Measurements from ENCODE around the gene NOP53. TPM values are rescaled to one million over a fixed set of nuclear protein-coding genes. Genes with fewer than 3 reads are reported as not detected.
A peak's percentile ranks its signal among the peaks of the same experiment; 100 is the strongest.
"Not testable (repeated sequence)": the region's sequence is repeated elsewhere in the genome, so short reads cannot be mapped to it uniquely, and the experiment has no call there.

Gene NOP53
- total and polyA plus RNA-seq, 2 of the 4 experiments (the other 2 are of a cell fraction), result 59.5 to 83.2 TPM

- Histone ChIP-seq H3K27me3 (ENCODE audit: control insufficient read depth, insufficient read depth, low read length) (no peaks in the 10 kb centered on the region), H2AK9ac (replicated peaks; ENCODE audit: low read depth, low read length, poor library complexity) (no peak overlapping the region), H3K23ac (ENCODE audit: low read depth, low read length) (no peak overlapping the region; the same call in 1 of the 2 replicates), H2AK5ac (ENCODE audit: low read depth, low read length) (peak overlapping the region; percentile 80; the same call in 1 of the 2 replicates), H3K14ac (replicated peaks; ENCODE audit: low read depth, low read length) (peak overlapping the region; percentile 81), H2BK5ac (ENCODE audit: low read depth, low read length, poor library complexity, severe bottlenecking) (peak overlapping the region; percentile 69), H3K36me3 (ENCODE audit: control insufficient read depth, insufficient read depth, low read length) (peaks cover 70% of the 10 kb centered on the region), H2BK20ac (ENCODE audit: low read depth, low read length) (0 out of 2 replicates have a peak overlapping the region, but pooled peaks have one; percentile 14), H3K79me1 (ENCODE audit: low read depth in 1 of 2, low read length in 2 of 2) (peaks cover 27 to 77% of the 10 kb centered on the region in 2 experiments), H4K8ac (ENCODE audit: low read depth in 2 of 2, low read length in 2 of 2) (peak overlapping the region; percentile 64 to 80; a peak in 2 of 4 replicates), H4K5ac (ENCODE audit: low read depth, low read length) (0 out of 2 replicates have a peak overlapping the region, but pooled peaks have one; percentile 22), H3K56ac (ENCODE audit: extremely low read depth, insufficient read depth, low read length) (0 out of 2 replicates have a peak overlapping the region, but pooled peaks have one; percentile 16), H3K4me2 (ENCODE audit: low read depth, low read length) (no peak overlapping the region), H2AFZ (replicated peaks; ENCODE audit: low read length, poor library complexity) (no peak overlapping the region), H2BK120ac (ENCODE audit: low read depth, low read length) (peak overlapping the region; percentile 53; the same call in 1 of the 2 replicates), H3K4me3 (ENCODE audit: insufficient read depth, low read depth, low read length) (no peak overlapping the region), H3K27ac (ENCODE audit: insufficient read depth, low read length) (peak overlapping the region; percentile 71; the same call in 1 of the 2 replicates), H4K91ac (ENCODE audit: insufficient read depth, low read depth, low read length) (peak overlapping the region; percentile 63; the same call in 1 of the 2 replicates), H3K4ac (ENCODE audit: low read depth, low read length) (peak overlapping the region; percentile 78), H4K20me1 (ENCODE audit: insufficient read depth, low read length) (peaks cover 45% of the 10 kb centered on the region), H3K9me1 (ENCODE audit: insufficient read depth, low read length) (peaks cover 34% of the 10 kb centered on the region), H2BK15ac (ENCODE audit: low read depth, low read length) (peak overlapping the region; percentile 4; the same call in 1 of the 3 replicates), H3K4me1 (ENCODE audit: control insufficient read depth, insufficient read depth, low read length) (peaks cover 32% of the 10 kb centered on the region), H3K9ac (ENCODE audit: low read depth, low read length) (no peak overlapping the region), H3K18ac (ENCODE audit: low read depth, low read length) (no peak overlapping the region), H3K9me3 (ENCODE audit: control insufficient read depth, insufficient read depth, low read length) (no peaks in the 10 kb centered on the region)
- intact Hi-C loops (cut with micrococcal nuclease) (no loop called here), in situ Hi-C loops (cut with MboI; ENCODE audit: low sequenced_read_pairs) (no loop called here), dilution Hi-C loops (cut with HindIII; ENCODE audit: low sequenced_read_pairs, unreplicated experiment) (no loop called here)
- TF ChIP-seq CEBPB (IDR thresholded peaks at IDR 0.05; ENCODE audit: low read depth, low read length) (peak; percentile 91), FOS (IDR thresholded peaks at IDR 0.05; ENCODE audit: low read depth, low read length) (no peak), MAZ (IDR thresholded peaks at IDR 0.05; ENCODE audit: borderline replicate concordance, low read depth, low read length) (peak; percentile 15; the same call in 1 of the 2 replicates)
- ChIA-PET CTCF (no interaction called here), POLR2A (ENCODE audit: unreplicated experiment) (no interaction called here)
- ATAC-seq (ENCODE audit: low read depth) (no peak; the same call in 1 of the 2 replicates), DNase-seq (peak; percentile 76)
- no TSS peak for BruUV-seq (replicated peaks)
- 61% methylated on average over 2 of the region's 4 CpGs; no CpG with 5 or more reads in 1 of the 2 experiments for WGBS, 2 experiments (ENCODE audit: extremely low coverage in 2 of 2, insufficient read length in 1 of 2)
Observed at GRCh38 chr19:47726467-47726866, 18.9 kb upstream of the NOP53 start.

- H2BK120ac ChIP-seq (ENCODE audit: low read depth, low read length), result peak overlapping the region; percentile 54
- H3K27ac ChIP-seq (ENCODE audit: insufficient read depth, low read length), result peak overlapping the region; percentile 19; the same call in 1 of the 2 replicates
- H3K56ac ChIP-seq (ENCODE audit: extremely low read depth, insufficient read depth, low read length); H3K4me3 ChIP-seq (ENCODE audit: insufficient read depth, low read depth, low read length); intact Hi-C loops (cut with micrococcal nuclease); dilution Hi-C loops (cut with HindIII; ENCODE audit: low sequenced_read_pairs, unreplicated experiment); POLR2A ChIA-PET (ENCODE audit: unreplicated experiment); H3K9ac ChIP-seq (ENCODE audit: low read depth, low read length); H3K9me3 ChIP-seq (ENCODE audit: control insufficient read depth, insufficient read depth, low read length); ATAC-seq (ENCODE audit: low read depth); H3K27me3 ChIP-seq (ENCODE audit: control insufficient read depth, insufficient read depth, low read length); BruUV-seq (replicated peaks); in situ Hi-C loops (cut with MboI; ENCODE audit: low sequenced_read_pairs); DNase-seq: not testable (repeated sequence)
- H3K18ac ChIP-seq (ENCODE audit: low read depth, low read length), result peak overlapping the region; percentile 28; the same call in 1 of the 2 replicates
- H3K36me3 ChIP-seq (ENCODE audit: control insufficient read depth, insufficient read depth, low read length), result peaks cover 71% of the 10 kb centered on the region
- H2BK5ac ChIP-seq (ENCODE audit: low read depth, low read length, poor library complexity, severe bottlenecking), result peak overlapping the region; percentile 74
- H4K91ac ChIP-seq (ENCODE audit: insufficient read depth, low read depth, low read length), result peak overlapping the region; percentile 73
- peak overlapping the region; percentile 89 for H3K4ac ChIP-seq (ENCODE audit: low read depth, low read length)
- peak overlapping the region in 1 of 2 experiments; percentile 75; a peak in 2 of 4 replicates for H4K8ac ChIP-seq (ENCODE audit: low read depth in 2 of 2, low read length in 2 of 2)
- H3K79me1 ChIP-seq (ENCODE audit: low read depth in 1 of 2, low read length in 2 of 2), result peaks cover 32 to 74% of the 10 kb centered on the region in 2 experiments
- H3K23ac ChIP-seq (ENCODE audit: low read depth, low read length), result peak overlapping the region; percentile 13; the same call in 1 of the 2 replicates
- H2BK15ac ChIP-seq (ENCODE audit: low read depth, low read length), result peak overlapping the region; percentile 78; the same call in 1 of the 3 replicates
- peaks cover 49% of the 10 kb centered on the region for H4K20me1 ChIP-seq (ENCODE audit: insufficient read depth, low read length)
- peak overlapping the region; percentile 84 for H2AK5ac ChIP-seq (ENCODE audit: low read depth, low read length)
- H4K5ac ChIP-seq (ENCODE audit: low read depth, low read length), result 0 out of 2 replicates have a peak overlapping the region, but pooled peaks have one; percentile 22
- peak overlapping the region; percentile 46 for H2AFZ ChIP-seq (replicated peaks; ENCODE audit: low read length, poor library complexity)
- H3K9me1 ChIP-seq (ENCODE audit: insufficient read depth, low read length), result peaks cover 32% of the 10 kb centered on the region
- H3K4me1 ChIP-seq (ENCODE audit: control insufficient read depth, insufficient read depth, low read length), result peaks cover 23% of the 10 kb centered on the region
- H3K14ac ChIP-seq (replicated peaks; ENCODE audit: low read depth, low read length), result peak overlapping the region; percentile 88
- CTCF ChIA-PET, result interaction anchor here (0.6 kb wide), 1 partner anchor 20 kb away, joined by 6 read pairs; no protein-coding TSS in a partner anchor
- H2AK9ac ChIP-seq (replicated peaks; ENCODE audit: low read depth, low read length, poor library complexity), result peak overlapping the region; percentile 76
- 89% methylated on average over 1 of the region's 4 CpGs; no CpG with 5 or more reads in 1 of the 2 experiments for WGBS, 2 experiments (ENCODE audit: extremely low coverage in 2 of 2, insufficient read length in 1 of 2)
- H3K4me2 ChIP-seq (ENCODE audit: low read depth, low read length), result 0 out of 2 replicates have a peak overlapping the region, but pooled peaks have one; percentile 16
- peak overlapping the region; percentile 68; the same call in 1 of the 2 replicates for H2BK20ac ChIP-seq (ENCODE audit: low read depth, low read length)
Observed at GRCh38 chr19:47728295-47728694, 17.1 kb upstream of the NOP53 start.

All from IMR-90 (cell line).